HCT116 (cell line): ENCODE results near the gene DGKB. TPM values are rescaled to one million over a fixed set of nuclear protein-coding genes. Genes with fewer than 3 reads are reported as not detected.

ENCODE experiments used
- ATAC-seq: fragments of 200-7000 bp; cut with Tn5 transposase; 2 replicates; pipeline ENCODE4 v1.9.1; 2020; ENCODE audit warnings: mild to moderate bottlenecking, moderate library complexity
- BruUV-seq: library from RNA; stranded (reverse); fragments of 400-500 nt; replicated peaks from 2 replicates; lab custom pipeline; 2021; lab: Mats Ljungman, UMichigan
- CTCF ChIA-PET: fragments of 300-600 bp; sonication (Branson Sonifier 250); formaldehyde crosslinking; loops from one replicate; lab custom pipeline; 2021; ENCODE audit warnings: antibody characterized with exemption; lab: Charles Lee
- POLR2A ChIA-PET: fragments of 300-600, 350-600 bp; sonication (Branson Sonifier 250); formaldehyde crosslinking; loops from one replicate; lab custom pipeline; 2021; ENCODE audit warnings: antibody characterized with exemption; lab: Charles Lee
- RAD21 ChIA-PET, 2 experiments: fragments of 300-600 bp; sonication (Branson Sonifier 250); formaldehyde crosslinking; loops; one replicate each; lab custom pipeline; 2023; ENCODE audit warnings: low total read pairs in 2 of 2; ENCODE audit not compliant: uncharacterized antibody in 2 of 2, unreplicated experiment in 2 of 2, low non-redundant PET in 1 of 2; lab: Charles Lee
- DNase-seq: peaks from one replicate; pipeline ENCODE4 v3.0.0-alpha.2; 2010; ENCODE audit warnings: low read depth, low spot score
- H2AFZ ChIP-seq: fragments of 200-600 bp; shearing (Covaris generic), sonication (generic); 2 replicates; pipeline ENCODE4 v1.6.1; 2017; ENCODE audit warnings: low read depth, mixed run types, mixed read lengths, antibody characterized with exemption, low read length; ENCODE audit not compliant: poor library complexity, severe bottlenecking
- H3K27ac ChIP-seq: 2 replicates; pipeline ENCODE4 v1.5.1; 2012; ENCODE audit warnings: low read depth, low read length
- H3K27me3 ChIP-seq: fragments of 200-600 bp; sonication (generic); 2 replicates; pipeline ENCODE4 v1.6.1; 2016; ENCODE audit warnings: mixed run types, low read length, mixed read lengths; ENCODE audit not compliant: insufficient read depth
- H3K36me3 ChIP-seq, 2 experiments: fragments of 200-500 bp in 1 of 2; fragments of 200-600 bp in 1 of 2; sonication (Bioruptor generic) in 1 of 2; sonication (generic) in 1 of 2; 2 replicates each; pipeline versions ENCODE4 v1.5.1 to v1.6.1; 2014 to 2016; ENCODE audit warnings: low read length in 2 of 2, inconsistent platforms in 1 of 2, mixed read lengths in 1 of 2, mixed run types in 1 of 2; ENCODE audit not compliant: insufficient read depth in 2 of 2, control insufficient read depth in 1 of 2
- H3K4me1 ChIP-seq, 2 experiments: fragments of 200-600 bp in 1 of 2; sonication (generic) in 1 of 2; 2 replicates each; pipeline versions ENCODE4 v1.5.1 to v1.6.1; 2012 to 2017; ENCODE audit warnings: low read length in 2 of 2, inconsistent platforms in 1 of 2, mild to moderate bottlenecking in 1 of 2, mixed read lengths in 1 of 2, mixed run types in 1 of 2, moderate library complexity in 1 of 2; ENCODE audit not compliant: insufficient read depth in 2 of 2, control insufficient read depth in 1 of 2
- H3K4me2 ChIP-seq: fragments of 200-600 bp; sonication (generic); 2 replicates; pipeline ENCODE4 v1.6.1; 2017; ENCODE audit warnings: mixed run types, low read length, mixed read lengths
- H3K4me3 ChIP-seq, 2 experiments: fragments of 200-600 bp in 1 of 2; sonication (generic) in 1 of 2; replicated peaks in 1 of 2; 2 replicates each; pipeline ENCODE4 v1.5.1; 2011 to 2016; ENCODE audit warnings: low read length in 2 of 2, control low read depth in 1 of 2, low read depth in 1 of 2, mild to moderate bottlenecking in 1 of 2, mixed read lengths in 1 of 2, mixed run types in 1 of 2
- H3K79me2 ChIP-seq: fragments of 200-600 bp; sonication (generic); 2 replicates; pipeline ENCODE4 v1.6.1; 2017; ENCODE audit warnings: mild to moderate bottlenecking, mixed run types, low read length, moderate library complexity, mixed read lengths; ENCODE audit not compliant: insufficient read depth
- H3K9ac ChIP-seq: fragments of 200-600 bp; sonication (generic); 2 replicates; pipeline ENCODE4 v1.6.1; 2016; ENCODE audit warnings: low read length, mixed read lengths
- H3K9me2 ChIP-seq: fragments of 200-600 bp; sonication (generic), shearing (Covaris generic); 2 replicates; pipeline ENCODE4 v1.6.1; 2017; ENCODE audit warnings: mixed run types, mild to moderate bottlenecking, moderate library complexity; ENCODE audit not compliant: insufficient read depth
- H3K9me3 ChIP-seq, 2 experiments: fragments of 200-500 bp in 1 of 2; fragments of 200-600 bp in 1 of 2; sonication (Bioruptor generic) in 1 of 2; sonication (generic) in 1 of 2; 2 replicates each; pipeline ENCODE4 v1.6.1; 2014 to 2017; ENCODE audit warnings: low read length in 2 of 2, mixed read lengths in 2 of 2, inconsistent platforms in 1 of 2, low read depth in 1 of 2, mild to moderate bottlenecking in 1 of 2, mixed run types in 1 of 2, moderate library complexity in 1 of 2; ENCODE audit not compliant: control insufficient read depth in 1 of 2, insufficient read depth in 1 of 2
- H4K20me1 ChIP-seq: fragments of 200-600 bp; sonication (generic), shearing (Covaris generic); 2 replicates; pipeline ENCODE4 v1.6.1; 2017; ENCODE audit warnings: mixed run types, mild to moderate bottlenecking, moderate library complexity; ENCODE audit not compliant: insufficient read depth
- CBX3 ChIP-seq: IDR thresholded peaks from 2 replicates; pipeline ENCODE4 v1.6.1; 2012; ENCODE audit warnings: low read depth
- CEBPB ChIP-seq: IDR thresholded peaks from 2 replicates; pipeline ENCODE4 v1.6.1; 2012; ENCODE audit warnings: low read depth
- EGR1 ChIP-seq: IDR thresholded peaks from 2 replicates; pipeline ENCODE4 v1.6.1; 2012; ENCODE audit warnings: low read depth
- ELF1 ChIP-seq: IDR thresholded peaks from 2 replicates; pipeline ENCODE4 v1.6.1; 2012; ENCODE audit warnings: low read depth, borderline replicate concordance
- EZH2 ChIP-seq: fragments of 200-600 bp; sonication (generic); IDR thresholded peaks from 2 replicates; pipeline ENCODE4 v1.6.1; 2017; ENCODE audit warnings: antibody characterized with exemption, mixed run types
- EZH2phosphoT487 ChIP-seq: fragments of 200-600 bp; IDR thresholded peaks from 2 replicates; pipeline ENCODE4 v1.6.1; 2018; ENCODE audit warnings: antibody characterized with exemption, borderline replicate concordance
- POLR2A ChIP-seq: IDR thresholded peaks from 2 replicates; pipeline ENCODE4 v1.7.0; 2011; ENCODE audit warnings: borderline replicate concordance; ENCODE audit not compliant: insufficient read depth, insufficient read length; ENCODE audit errors: extremely low read depth
- POLR2AphosphoS5 ChIP-seq: IDR thresholded peaks from 2 replicates; pipeline ENCODE4 v1.6.1; 2011; ENCODE audit warnings: mild to moderate bottlenecking, low read depth, low read length, moderate library complexity
- RAD21 ChIP-seq: IDR thresholded peaks from 2 replicates; pipeline ENCODE4 v1.6.1; 2012; ENCODE audit warnings: low read depth, mild to moderate bottlenecking
- SIN3A ChIP-seq: IDR thresholded peaks from 2 replicates; pipeline ENCODE4 v1.6.1; 2012; ENCODE audit warnings: low read depth
- SP1 ChIP-seq: IDR thresholded peaks from 2 replicates; pipeline ENCODE4 v1.6.1; 2012; ENCODE audit warnings: low read depth
- SRF ChIP-seq: IDR thresholded peaks from 2 replicates; pipeline ENCODE4 v1.6.1; 2012; ENCODE audit warnings: low read depth
- TCF7L2 ChIP-seq: IDR thresholded peaks from 2 replicates; pipeline ENCODE4 v1.7.0; 2011; ENCODE audit warnings: borderline replicate concordance, inconsistent platforms; ENCODE audit not compliant: insufficient read depth, insufficient read length; ENCODE audit errors: extremely low read depth
- YY1 ChIP-seq: IDR thresholded peaks from 2 replicates; pipeline ENCODE4 v1.6.1; 2011; ENCODE audit warnings: low read length, low read depth, moderate library complexity, mild to moderate bottlenecking; ENCODE audit not compliant: insufficient replicate concordance; ENCODE audit errors: extremely low read depth
- ZNF274 ChIP-seq: fragments of 200-500 bp; sonication (Bioruptor generic); IDR thresholded peaks from 2 replicates; pipeline ENCODE4 v1.6.1; 2014; ENCODE audit warnings: mild to moderate bottlenecking, low read depth, low read length, inconsistent platforms
- intact Hi-C: fragments of 100-400 bp; cut with micrococcal nuclease; formaldehyde crosslinking; loops from 2 replicates; pipeline ENCODE4 v1.10.0; 2022
- total RNA-seq: library from RNA; stranded (reverse); gene quantifications from one replicate; pipeline ENCODE4 v1.2.1, GENCODE V29; 2021; ENCODE audit not compliant: unreplicated experiment
- TF ChIP-seq, protein P1 (sequence below): IDR thresholded peaks from 2 replicates; pipeline ENCODE4 v1.6.1; 2011; ENCODE audit warnings: mild to moderate bottlenecking, low read length, moderate library complexity; ENCODE audit not compliant: insufficient replicate concordance; ENCODE audit errors: extremely low read depth
- TF ChIP-seq, protein P2 (sequence below), 3 experiments: fragments of 200-600 bp in 1 of 3; sonication (generic) in 1 of 3; IDR thresholded peaks in 2 of 3; conservative IDR thresholded peaks in 1 of 3; 2 replicates each; pipeline ENCODE4 v1.5.1; 2012 to 2017; ENCODE audit warnings: low read depth in 2 of 3, low read length in 2 of 3, antibody characterized with exemption in 1 of 3, borderline replicate concordance in 1 of 3, control low read depth in 1 of 3, mild to moderate bottlenecking in 1 of 3, mixed read lengths in 1 of 3, mixed run types in 1 of 3, moderate library complexity in 1 of 3; ENCODE audit not compliant: insufficient read depth in 1 of 3
- TF ChIP-seq, protein P3 (sequence below): IDR thresholded peaks from 2 replicates; pipeline ENCODE4 v1.6.1; 2012; ENCODE audit warnings: low read depth
- TF ChIP-seq, protein P4 (sequence below): IDR thresholded peaks from 2 replicates; pipeline ENCODE4 v1.6.1; 2012
- TF ChIP-seq, protein P5 (sequence below): IDR thresholded peaks from 2 replicates; pipeline ENCODE4 v1.6.1; 2012

Gene DGKB
- total RNA-seq, 1 experiment from 2014 or later = 0.05 TPM

DNA sequence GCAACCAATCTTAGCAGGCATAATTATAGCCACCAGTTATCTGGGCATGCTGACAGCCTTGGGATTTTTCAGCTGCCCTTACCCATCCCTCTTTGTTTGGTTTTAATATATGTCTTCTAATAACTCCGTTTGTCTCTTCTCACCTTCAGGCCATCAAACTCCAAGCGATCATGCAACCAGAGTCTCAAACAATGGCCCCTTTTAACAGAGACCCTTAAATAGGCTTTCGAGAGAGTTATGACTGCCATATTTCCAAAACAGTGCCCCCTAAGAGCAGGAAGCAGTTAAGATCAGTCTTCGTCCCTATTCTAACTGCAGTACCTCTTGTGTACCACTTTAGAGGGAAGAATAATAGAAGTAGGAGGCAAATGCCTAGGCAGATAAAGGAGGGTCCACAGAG lies 157.5 kb downstream of the DGKB start:
- Histone ChIP-seq H3K79me2 (no peaks in the 10 kb centered on the region), H2AFZ (no peak overlapping the region), H3K27me3 (no peaks in the 10 kb centered on the region), H3K9me3 (peaks cover 0 to 7% of the 10 kb centered on the region in 2 experiments; a peak in 2 of 4 replicates), H3K36me3 (no peaks in the 10 kb centered on the region), H3K9me2 (peaks cover 2% of the 10 kb centered on the region; the same call in 1 of the 2 replicates), H3K4me3 (no peak overlapping the region), H3K4me2 (no peak overlapping the region), H3K27ac (no peak overlapping the region), H3K9ac (no peak overlapping the region), H3K4me1 (peaks cover 9 to 10% of the 10 kb centered on the region in 2 experiments; a peak in 3 of 4 replicates), H4K20me1 (no peaks in the 10 kb centered on the region)
- TF ChIP-seq POLR2A = no peak
- TF ChIP-seq SIN3A = no peak
- no peak for TF ChIP-seq EZH2
- TF ChIP-seq CEBPB = no peak
- no peak for TF ChIP-seq EGR1
- TF ChIP-seq, protein P1, sequence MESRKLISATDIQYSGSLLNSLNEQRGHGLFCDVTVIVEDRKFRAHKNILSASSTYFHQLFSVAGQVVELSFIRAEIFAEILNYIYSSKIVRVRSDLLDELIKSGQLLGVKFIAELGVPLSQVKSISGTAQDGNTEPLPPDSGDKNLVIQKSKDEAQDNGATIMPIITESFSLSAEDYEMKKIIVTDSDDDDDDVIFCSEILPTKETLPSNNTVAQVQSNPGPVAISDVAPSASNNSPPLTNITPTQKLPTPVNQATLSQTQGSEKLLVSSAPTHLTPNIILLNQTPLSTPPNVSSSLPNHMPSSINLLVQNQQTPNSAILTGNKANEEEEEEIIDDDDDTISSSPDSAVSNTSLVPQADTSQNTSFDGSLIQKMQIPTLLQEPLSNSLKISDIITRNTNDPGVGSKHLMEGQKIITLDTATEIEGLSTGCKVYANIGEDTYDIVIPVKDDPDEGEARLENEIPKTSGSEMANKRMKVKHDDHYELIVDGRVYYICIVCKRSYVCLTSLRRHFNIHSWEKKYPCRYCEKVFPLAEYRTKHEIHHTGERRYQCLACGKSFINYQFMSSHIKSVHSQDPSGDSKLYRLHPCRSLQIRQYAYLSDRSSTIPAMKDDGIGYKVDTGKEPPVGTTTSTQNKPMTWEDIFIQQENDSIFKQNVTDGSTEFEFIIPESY = no peak
- TF ChIP-seq, protein P2, sequence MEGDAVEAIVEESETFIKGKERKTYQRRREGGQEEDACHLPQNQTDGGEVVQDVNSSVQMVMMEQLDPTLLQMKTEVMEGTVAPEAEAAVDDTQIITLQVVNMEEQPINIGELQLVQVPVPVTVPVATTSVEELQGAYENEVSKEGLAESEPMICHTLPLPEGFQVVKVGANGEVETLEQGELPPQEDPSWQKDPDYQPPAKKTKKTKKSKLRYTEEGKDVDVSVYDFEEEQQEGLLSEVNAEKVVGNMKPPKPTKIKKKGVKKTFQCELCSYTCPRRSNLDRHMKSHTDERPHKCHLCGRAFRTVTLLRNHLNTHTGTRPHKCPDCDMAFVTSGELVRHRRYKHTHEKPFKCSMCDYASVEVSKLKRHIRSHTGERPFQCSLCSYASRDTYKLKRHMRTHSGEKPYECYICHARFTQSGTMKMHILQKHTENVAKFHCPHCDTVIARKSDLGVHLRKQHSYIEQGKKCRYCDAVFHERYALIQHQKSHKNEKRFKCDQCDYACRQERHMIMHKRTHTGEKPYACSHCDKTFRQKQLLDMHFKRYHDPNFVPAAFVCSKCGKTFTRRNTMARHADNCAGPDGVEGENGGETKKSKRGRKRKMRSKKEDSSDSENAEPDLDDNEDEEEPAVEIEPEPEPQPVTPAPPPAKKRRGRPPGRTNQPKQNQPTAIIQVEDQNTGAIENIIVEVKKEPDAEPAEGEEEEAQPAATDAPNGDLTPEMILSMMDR (IDR thresholded peaks at IDR 0.05 in 2 of 3, conservative IDR thresholded peaks at IDR 0.05 in 1 of 3; ENCODE audit: borderline replicate concordance in 1 of 3, insufficient read depth in 1 of 3, low read depth in 2 of 3, low read length in 2 of 3) = no peak
- TF ChIP-seq, protein P3, sequence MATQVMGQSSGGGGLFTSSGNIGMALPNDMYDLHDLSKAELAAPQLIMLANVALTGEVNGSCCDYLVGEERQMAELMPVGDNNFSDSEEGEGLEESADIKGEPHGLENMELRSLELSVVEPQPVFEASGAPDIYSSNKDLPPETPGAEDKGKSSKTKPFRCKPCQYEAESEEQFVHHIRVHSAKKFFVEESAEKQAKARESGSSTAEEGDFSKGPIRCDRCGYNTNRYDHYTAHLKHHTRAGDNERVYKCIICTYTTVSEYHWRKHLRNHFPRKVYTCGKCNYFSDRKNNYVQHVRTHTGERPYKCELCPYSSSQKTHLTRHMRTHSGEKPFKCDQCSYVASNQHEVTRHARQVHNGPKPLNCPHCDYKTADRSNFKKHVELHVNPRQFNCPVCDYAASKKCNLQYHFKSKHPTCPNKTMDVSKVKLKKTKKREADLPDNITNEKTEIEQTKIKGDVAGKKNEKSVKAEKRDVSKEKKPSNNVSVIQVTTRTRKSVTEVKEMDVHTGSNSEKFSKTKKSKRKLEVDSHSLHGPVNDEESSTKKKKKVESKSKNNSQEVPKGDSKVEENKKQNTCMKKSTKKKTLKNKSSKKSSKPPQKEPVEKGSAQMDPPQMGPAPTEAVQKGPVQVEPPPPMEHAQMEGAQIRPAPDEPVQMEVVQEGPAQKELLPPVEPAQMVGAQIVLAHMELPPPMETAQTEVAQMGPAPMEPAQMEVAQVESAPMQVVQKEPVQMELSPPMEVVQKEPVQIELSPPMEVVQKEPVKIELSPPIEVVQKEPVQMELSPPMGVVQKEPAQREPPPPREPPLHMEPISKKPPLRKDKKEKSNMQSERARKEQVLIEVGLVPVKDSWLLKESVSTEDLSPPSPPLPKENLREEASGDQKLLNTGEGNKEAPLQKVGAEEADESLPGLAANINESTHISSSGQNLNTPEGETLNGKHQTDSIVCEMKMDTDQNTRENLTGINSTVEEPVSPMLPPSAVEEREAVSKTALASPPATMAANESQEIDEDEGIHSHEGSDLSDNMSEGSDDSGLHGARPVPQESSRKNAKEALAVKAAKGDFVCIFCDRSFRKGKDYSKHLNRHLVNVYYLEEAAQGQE = no peak
- TF ChIP-seq YY1 = no peak
- no peak for TF ChIP-seq RAD21
- TF ChIP-seq EZH2phosphoT487 = no peak
- TF ChIP-seq, protein P4, sequence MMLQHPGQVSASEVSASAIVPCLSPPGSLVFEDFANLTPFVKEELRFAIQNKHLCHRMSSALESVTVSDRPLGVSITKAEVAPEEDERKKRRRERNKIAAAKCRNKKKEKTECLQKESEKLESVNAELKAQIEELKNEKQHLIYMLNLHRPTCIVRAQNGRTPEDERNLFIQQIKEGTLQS = no peak
- no peak for TF ChIP-seq TCF7L2
- no peak for TF ChIP-seq CBX3
- no peak for TF ChIP-seq ELF1
- TF ChIP-seq, protein P5, sequence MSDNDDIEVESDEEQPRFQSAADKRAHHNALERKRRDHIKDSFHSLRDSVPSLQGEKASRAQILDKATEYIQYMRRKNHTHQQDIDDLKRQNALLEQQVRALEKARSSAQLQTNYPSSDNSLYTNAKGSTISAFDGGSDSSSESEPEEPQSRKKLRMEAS = no peak
- TF ChIP-seq POLR2AphosphoS5 = no peak
- TF ChIP-seq SRF = no peak
- no peak for TF ChIP-seq SP1
- no peak for TF ChIP-seq ZNF274
- no peak for DNase-seq
- ChIA-PET RAD21 (no interaction called here), CTCF (no interaction called here), POLR2A (no interaction called here)
- no TSS peak for BruUV-seq
- intact Hi-C loops = no loop called here
- no peak for ATAC-seq
